Psoas muscle (tissue), 8 donors: Measurements from ENCODE around the gene LRP1-AS. TPM values are rescaled to one million over a fixed set of nuclear protein-coding genes. Genes with fewer than 3 reads are reported as not detected.

Experiments
- ATAC-seq, 4 donors: fragments of 200-7000 bp; cut with Tn5 transposase; one replicate each; pipeline ENCODE4 v1.9.1; 2020; ENCODE audit warnings: moderate library complexity in 3 of 4, mild to moderate bottlenecking in 2 of 4
- DNase-seq, 2 donors: peaks; one replicate each; pipeline ENCODE4 v3.0.0-alpha.2; 2020
- H3K27ac ChIP-seq: fragments of 200-600 bp; one replicate; pipeline ENCODE4 v1.8.0; 2022
- H3K27me3 ChIP-seq, 3 donors: fragments of 200-600 bp in 1 of 3; one replicate each; pipeline versions ENCODE4 v1.6.1 to v1.8.0; 2013 to 2022; ENCODE audit warnings: low read length in 2 of 3, mild to moderate bottlenecking in 2 of 3, moderate library complexity in 1 of 3; ENCODE audit not compliant: insufficient read depth in 3 of 3
- H3K36me3 ChIP-seq, 2 donors: fragments of 200-600 bp in 1 of 2; one replicate each; pipeline versions ENCODE4 v1.6.1 to v1.8.0; 2013 to 2022; ENCODE audit warnings: low read depth in 1 of 2, mild to moderate bottlenecking in 1 of 2, moderate library complexity in 1 of 2; ENCODE audit not compliant: insufficient read depth in 1 of 2
- H3K4me1 ChIP-seq: fragments of 200-600 bp; one replicate; pipeline ENCODE4 v1.8.0; 2022
- H3K4me3 ChIP-seq: fragments of 200-600 bp; one replicate; pipeline ENCODE4 v1.8.0; 2022; ENCODE audit warnings: mild to moderate bottlenecking
- H3K9me3 ChIP-seq: fragments of 200-600 bp; one replicate; pipeline ENCODE4 v1.8.0; 2022
- CTCF ChIP-seq: fragments of 200-600 bp; IDR thresholded peaks from one replicate; pipeline ENCODE4 v1.8.0; 2022; ENCODE audit warnings: antibody characterized with exemption
- WGBS, 3 donors: extraction: QIAGEN DNeasy Blood & Tissue Kit; methylation state at CpG; one replicate each; pipeline versions ENCODE4 v1.1.6 to v1.1.7; 2013; 5-methylcytosine and 5-hydroxymethylcytosine counted together
- intact Hi-C, 2 donors: fragments of 100-400 bp; cut with DNase I; formaldehyde crosslinking; loops; one replicate each; pipeline versions ENCODE4 v1.11.0 to v1.14.2; 2022
- polyA plus RNA-seq, 3 donors: library from polyadenylated mRNA; stranded (reverse); fragments of 200-250 nt; gene quantifications; one replicate each; pipeline ENCODE4 v1.2.3, GENCODE V29; 2013
- total RNA-seq, 4 donors: library from RNA; stranded (reverse); fragmentation: NEBNext Ultra II Directional in 2 of 4; extraction: Animal tissue kit (Norgen Biotek cat#: 25700) in 2 of 4; gene quantifications; one replicate each; pipeline versions ENCODE4 v1.2.1 to v1.2.4, GENCODE V29; 2021 to 2023
- donor health status: healthy with polysubstance abuse.
- donor health status: DM: no; HTN: no; CAD: no; lungs with moderate emphysema.
- donor health status: Bipolar disorder and iron deficiency.
- donor health status: healthy.
- donor health status: DM: yes; HTN: yes; CAD: no.
- donor health status: DM: no; HTN: no; CAD: no.
- donor health status: DM: no; HTN: no; CAD: no.
- donor health status: DM: yes; HTN: yes; CAD: no.

LRP1-AS gene
- total and polyA plus RNA-seq, 7 donors: not detected

GRCh38 chr12:57164966-57165625 is 17.7 kb upstream of the LRP1-AS start:
- 76 to 81% (median 79%) methylated on average over 13 of the region's 13 CpGs for WGBS, 3 donors
- Histone ChIP-seq H3K27me3 (no peaks in the 10 kb centered on the region), H3K4me3 (no peak overlapping the region), H3K36me3 (peaks cover 0 to 50% of the 10 kb centered on the region in 2 donors), H3K27ac (no peak overlapping the region), H3K4me1 (no peaks in the 10 kb centered on the region), H3K9me3 (no peaks in the 10 kb centered on the region)
- TF ChIP-seq CTCF: no peak
- ATAC-seq (no peak), DNase-seq (no peak)
- intact Hi-C loops: no loop called here

- no peak for TF ChIP-seq CTCF
These were observed 17.0 kb upstream of the LRP1-AS start for GRCh38 chr12:57164454-57164853.

GRCh38 chr12:57162553-57163125 is 15.2 kb upstream of the LRP1-AS start:
- DNase-seq (no peak), ATAC-seq (no peak)
- Histone ChIP-seq H3K4me1 (no peaks in the 10 kb centered on the region), H3K27me3 (no peaks in the 10 kb centered on the region), H3K9me3 (no peaks in the 10 kb centered on the region), H3K27ac (no peak overlapping the region), H3K36me3 (peaks cover 0 to 42% of the 10 kb centered on the region in 2 donors), H3K4me3 (no peak overlapping the region)
- intact Hi-C loops: no loop called here
- TF ChIP-seq CTCF: no peak
- 90 to 95% (median 93%) methylated on average over 8 of the region's 8 CpGs for WGBS, 3 donors

More at GRCh38 chr12:57164454-57164853, 17.0 kb upstream of the LRP1-AS start:
- Histone ChIP-seq H3K4me3 (no peak overlapping the region), H3K27me3 (no peaks in the 10 kb centered on the region), H3K27ac (no peak overlapping the region), H3K4me1 (no peaks in the 10 kb centered on the region), H3K36me3 (peaks cover 0 to 49% of the 10 kb centered on the region in 2 donors), H3K9me3 (no peaks in the 10 kb centered on the region)
- DNase-seq (no peak), ATAC-seq (no peak)
- intact Hi-C loops: no loop called here
- WGBS, 3 donors: 87 to 90% (median 89%) methylated on average over 3 of the region's 3 CpGs

- WGBS, 3 donors: 84 to 91% (median 90%) methylated on average over 7 of the region's 7 CpGs
- Histone ChIP-seq H3K4me1 (no peaks in the 10 kb centered on the region), H3K27me3 (no peaks in the 10 kb centered on the region), H3K4me3 (no peak overlapping the region), H3K27ac (no peak overlapping the region), H3K9me3 (no peaks in the 10 kb centered on the region), H3K36me3 (peaks cover 0 to 34% of the 10 kb centered on the region in 2 donors)
- no peak for TF ChIP-seq CTCF
- intact Hi-C loops: no loop called here
- ATAC-seq: no peak
- no peak for DNase-seq
These were observed 14.1 kb upstream of the LRP1-AS start for GRCh38 chr12:57161491-57161890.
